ENCODE measurements around the gene EYA2. TPM values are rescaled to one million over a fixed set of nuclear protein-coding genes. Genes with fewer than 3 reads are reported as not detected.

Gene EYA2
- polyA plus RNA-seq, 1 donor (not counting 4 experiments of a cell fraction or from before 2014, with no cell fraction given), result not detected

- H3K9me1 ChIP-seq (ENCODE audit: control insufficient read depth, extremely low read depth, insufficient read depth, low read length), result no peaks in the 10 kb centered on the region
- dilution Hi-C loops (cut with MboI; ENCODE audit: extremely low pct_ligation_motif_present, low sequenced_read_pairs), result no loop called here
- DNase-seq (ENCODE audit: low read depth, low spot score) (no peak), FAIRE-seq (no peak)
- TF ChIP-seq, protein P1, sequence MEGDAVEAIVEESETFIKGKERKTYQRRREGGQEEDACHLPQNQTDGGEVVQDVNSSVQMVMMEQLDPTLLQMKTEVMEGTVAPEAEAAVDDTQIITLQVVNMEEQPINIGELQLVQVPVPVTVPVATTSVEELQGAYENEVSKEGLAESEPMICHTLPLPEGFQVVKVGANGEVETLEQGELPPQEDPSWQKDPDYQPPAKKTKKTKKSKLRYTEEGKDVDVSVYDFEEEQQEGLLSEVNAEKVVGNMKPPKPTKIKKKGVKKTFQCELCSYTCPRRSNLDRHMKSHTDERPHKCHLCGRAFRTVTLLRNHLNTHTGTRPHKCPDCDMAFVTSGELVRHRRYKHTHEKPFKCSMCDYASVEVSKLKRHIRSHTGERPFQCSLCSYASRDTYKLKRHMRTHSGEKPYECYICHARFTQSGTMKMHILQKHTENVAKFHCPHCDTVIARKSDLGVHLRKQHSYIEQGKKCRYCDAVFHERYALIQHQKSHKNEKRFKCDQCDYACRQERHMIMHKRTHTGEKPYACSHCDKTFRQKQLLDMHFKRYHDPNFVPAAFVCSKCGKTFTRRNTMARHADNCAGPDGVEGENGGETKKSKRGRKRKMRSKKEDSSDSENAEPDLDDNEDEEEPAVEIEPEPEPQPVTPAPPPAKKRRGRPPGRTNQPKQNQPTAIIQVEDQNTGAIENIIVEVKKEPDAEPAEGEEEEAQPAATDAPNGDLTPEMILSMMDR (optimal IDR thresholded peaks at IDR 0.05 in 1 of 3, IDR thresholded peaks at IDR 0.05 in 1 of 3, conservative IDR thresholded peaks at IDR 0.05 in 1 of 3; ENCODE audit: extremely low read depth in 1 of 3, insufficient read depth in 2 of 3, low read length in 3 of 3), result no peak
- no peak for TF ChIP-seq EZH2 (IDR thresholded peaks at IDR 0.05; ENCODE audit: low read length)
- H3K4me1 ChIP-seq (ENCODE audit: control insufficient read depth, extremely low read depth, insufficient read depth, low read length), result no peaks in the 10 kb centered on the region
- no peaks in the 10 kb centered on the region for H3K9me3 ChIP-seq (ENCODE audit: control insufficient read depth, low read depth, low read length)
- H4K20me1 ChIP-seq (ENCODE audit: control insufficient read depth, extremely low read depth, insufficient read depth, low read length), result no peaks in the 10 kb centered on the region
- no peaks in the 10 kb centered on the region for H3K36me3 ChIP-seq (ENCODE audit: control insufficient read depth in 2 of 2, extremely low read depth in 1 of 2, insufficient read depth in 2 of 2, low read length in 2 of 2)
- no peaks in the 10 kb centered on the region for H3K27me3 ChIP-seq (ENCODE audit: control insufficient read depth, extremely low read depth, insufficient read depth, low read length)
- no peak overlapping the region for H3K9ac ChIP-seq (ENCODE audit: control insufficient read depth, extremely low read depth, insufficient read depth, low read length)
- no peak overlapping the region for H3K27ac ChIP-seq (ENCODE audit: control insufficient read depth, insufficient read depth, low read length)
- H3K79me2 ChIP-seq (ENCODE audit: control insufficient read depth, insufficient read depth, low read length), result no peaks in the 10 kb centered on the region
- no peak overlapping the region for H3K4me2 ChIP-seq (ENCODE audit: control insufficient read depth, extremely low read depth, insufficient read depth, low read depth, low read length)
- H3K4me3 ChIP-seq (ENCODE audit: control insufficient read depth in 2 of 3, extremely low read depth in 1 of 3, insufficient read depth in 2 of 3, low read depth in 1 of 3, low read length in 3 of 3), result no peak overlapping the region
- no peak overlapping the region for H2AFZ ChIP-seq (ENCODE audit: control insufficient read depth, low read length)
Observed at GRCh38 chr20:46929902-46930301, 35.3 kb downstream of the EYA2 start.

GRCh38 chr20:46930640-46931339, 36.1 kb downstream of the EYA2 start:
- no peak overlapping the region for H3K27ac ChIP-seq (ENCODE audit: control insufficient read depth, insufficient read depth, low read length)
- H3K4me1 ChIP-seq (ENCODE audit: control insufficient read depth, extremely low read depth, insufficient read depth, low read length), result no peaks in the 10 kb centered on the region
- no peak overlapping the region for H2AFZ ChIP-seq (ENCODE audit: control insufficient read depth, low read length)
- H3K79me2 ChIP-seq (ENCODE audit: control insufficient read depth, insufficient read depth, low read length), result no peaks in the 10 kb centered on the region
- H3K9me1 ChIP-seq (ENCODE audit: control insufficient read depth, extremely low read depth, insufficient read depth, low read length), result no peaks in the 10 kb centered on the region
- no peak for DNase-seq (ENCODE audit: low read depth, low spot score)
- H3K9me3 ChIP-seq (ENCODE audit: control insufficient read depth, low read depth, low read length), result no peaks in the 10 kb centered on the region
- H3K4me3 ChIP-seq (ENCODE audit: control insufficient read depth in 2 of 3, extremely low read depth in 1 of 3, insufficient read depth in 2 of 3, low read depth in 1 of 3, low read length in 3 of 3), result no peak overlapping the region
- dilution Hi-C loops (cut with MboI; ENCODE audit: extremely low pct_ligation_motif_present, low sequenced_read_pairs), result no loop called here
- no peaks in the 10 kb centered on the region for H3K27me3 ChIP-seq (ENCODE audit: control insufficient read depth, extremely low read depth, insufficient read depth, low read length)
- no peaks in the 10 kb centered on the region for H3K36me3 ChIP-seq (ENCODE audit: control insufficient read depth in 2 of 2, extremely low read depth in 1 of 2, insufficient read depth in 2 of 2, low read length in 2 of 2)
- TF ChIP-seq EZH2 (IDR thresholded peaks at IDR 0.05; ENCODE audit: low read length), result no peak
- TF ChIP-seq, protein P1 (optimal IDR thresholded peaks at IDR 0.05 in 1 of 3, IDR thresholded peaks at IDR 0.05 in 1 of 3, conservative IDR thresholded peaks at IDR 0.05 in 1 of 3; ENCODE audit: extremely low read depth in 1 of 3, insufficient read depth in 2 of 3, low read length in 3 of 3), result no peak
- no peak overlapping the region for H3K4me2 ChIP-seq (ENCODE audit: control insufficient read depth, extremely low read depth, insufficient read depth, low read depth, low read length)
- no peaks in the 10 kb centered on the region for H4K20me1 ChIP-seq (ENCODE audit: control insufficient read depth, extremely low read depth, insufficient read depth, low read length)
- no peak overlapping the region for H3K9ac ChIP-seq (ENCODE audit: control insufficient read depth, extremely low read depth, insufficient read depth, low read length)
- no peak for FAIRE-seq
